LoVo (cell line): ENCODE measurements around the gene HLA-E.
A peak's percentile ranks its signal among the peaks of the same experiment; 100 is the strongest.
"Not testable (repeated sequence)": the region's sequence is repeated elsewhere in the genome, so short reads cannot be mapped to it uniquely, and the experiment has no call there.

Experiments used
- DNase-seq: peaks from one replicate; pipeline ENCODE4 v3.0.0-alpha.2; 2016; ENCODE audit warnings: low spot score

HLA-E gene

GRCh38 chr6:30489081-30490025 is at the start of gene HLA-E:
Gene HLA-E (plus strand): TSS chr6:30489509. CDS start chr6:30489532, 23 bp downstream.
- DNase-seq, result peak; percentile 97

DNA sequence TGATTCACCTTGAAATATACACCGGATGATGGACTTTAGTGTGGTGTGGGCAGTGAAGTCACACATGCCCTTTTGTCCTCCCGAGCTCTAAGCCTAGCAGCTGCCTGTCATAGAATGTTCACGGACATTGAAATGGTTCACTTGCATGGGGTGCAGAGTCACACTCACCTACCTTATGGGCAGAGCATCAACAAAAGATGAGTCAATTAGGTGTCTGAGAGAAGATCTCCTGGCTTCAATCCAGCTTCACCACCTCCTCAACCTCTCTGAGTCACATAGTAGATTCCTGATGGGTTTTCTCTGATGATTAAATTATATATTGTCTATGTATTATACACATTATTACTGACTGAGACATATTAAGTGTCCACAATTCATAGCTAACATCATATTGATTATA is 48.1 kb upstream of the HLA-E start:
- peak; percentile 6 for DNase-seq

GRCh38 chr6:30443657-30444450 is 45.5 kb upstream of the HLA-E start:
- no peak for DNase-seq

DNA sequence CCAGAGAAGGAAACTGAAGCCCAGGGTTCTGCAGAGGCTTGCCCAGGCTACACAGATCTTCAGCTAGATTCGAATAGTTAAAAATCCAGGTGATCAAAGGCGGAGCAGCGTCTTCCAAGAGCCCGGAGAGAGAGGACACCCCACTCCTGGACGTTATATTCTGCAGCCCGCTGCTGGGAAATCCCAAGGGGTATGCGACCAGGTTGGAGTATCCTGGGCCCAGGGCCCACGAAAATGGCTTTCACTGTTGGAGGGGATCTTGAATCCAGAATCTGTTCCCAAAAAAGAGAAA is 44.9 kb upstream of the HLA-E start:
- DNase-seq, result no peak

GRCh38 chr6:30446259-30446658 is 43.0 kb upstream of the HLA-E start:
- no peak for DNase-seq

DNA sequence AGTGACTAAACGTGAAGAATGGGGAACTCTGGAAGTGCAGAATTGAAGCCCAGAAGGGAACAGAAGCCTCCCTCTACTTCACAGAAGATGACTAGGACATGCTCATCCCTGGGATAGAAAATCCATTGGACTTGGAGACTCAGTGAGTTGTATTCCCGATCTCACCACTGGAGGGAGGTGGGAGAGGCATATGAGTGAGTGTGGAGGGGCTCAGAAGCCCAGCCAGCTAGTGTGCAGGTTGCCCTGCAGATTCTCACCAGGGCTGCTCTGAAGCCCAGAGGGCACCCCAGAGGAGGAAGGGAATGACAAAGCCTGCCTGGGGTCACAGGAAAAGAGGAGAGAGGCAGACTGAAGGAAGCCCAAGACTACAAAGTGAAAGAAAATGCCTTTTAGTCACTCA is 42.1 kb upstream of the HLA-E start:
- DNase-seq, result no peak

GRCh38 chr6:30450548-30450908 is 38.8 kb upstream of the HLA-E start:
- DNase-seq, result no peak

- DNase-seq, result no peak
These were observed 38.1 kb upstream of the HLA-E start for GRCh38 chr6:30450909-30451841.

DNA sequence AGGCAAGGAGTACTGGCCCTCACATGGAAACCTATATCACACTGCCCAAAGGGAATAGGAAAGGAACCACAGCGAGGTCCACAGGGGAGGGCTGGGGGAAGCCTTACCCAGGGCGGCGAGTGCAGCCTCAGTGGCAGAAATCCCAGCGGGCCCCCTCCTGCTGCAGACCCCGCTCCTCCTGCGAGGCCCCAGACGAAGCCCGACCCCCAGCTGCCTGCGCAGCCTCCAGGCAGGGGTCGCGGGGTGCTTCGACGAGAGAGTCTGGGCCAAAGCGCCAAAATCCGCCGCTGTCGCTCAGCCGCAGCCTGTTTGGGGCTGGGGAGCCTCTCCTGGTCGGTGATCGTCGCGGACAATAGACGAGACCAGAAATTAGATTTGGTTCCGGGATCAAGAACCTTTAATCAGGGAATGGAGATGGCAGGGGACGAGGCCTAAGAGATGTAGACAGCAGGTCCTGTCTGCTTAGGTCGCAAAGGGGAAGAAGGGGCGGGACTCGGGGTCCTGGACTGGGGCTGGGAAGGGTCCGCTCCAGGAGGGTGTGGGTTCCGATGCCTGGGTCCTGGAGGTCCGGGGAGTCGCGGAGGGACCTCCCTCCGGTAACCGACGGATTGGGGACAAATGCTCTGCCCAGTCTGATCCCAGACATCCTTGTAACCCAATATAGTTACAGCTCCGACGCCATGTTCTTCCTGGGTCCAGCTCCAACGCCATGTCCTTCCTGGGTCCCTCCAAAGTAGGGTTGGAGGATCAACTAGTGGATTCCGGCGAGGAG is 36.4 kb upstream of the HLA-E start:
- no peak for DNase-seq

- peak; percentile 69 for DNase-seq
These were observed 35.7 kb upstream of the HLA-E start for GRCh38 chr6:30453508-30454116.

- DNase-seq, result no peak
These were observed 30.2 kb upstream of the HLA-E start for GRCh38 chr6:30459145-30459544.

DNA sequence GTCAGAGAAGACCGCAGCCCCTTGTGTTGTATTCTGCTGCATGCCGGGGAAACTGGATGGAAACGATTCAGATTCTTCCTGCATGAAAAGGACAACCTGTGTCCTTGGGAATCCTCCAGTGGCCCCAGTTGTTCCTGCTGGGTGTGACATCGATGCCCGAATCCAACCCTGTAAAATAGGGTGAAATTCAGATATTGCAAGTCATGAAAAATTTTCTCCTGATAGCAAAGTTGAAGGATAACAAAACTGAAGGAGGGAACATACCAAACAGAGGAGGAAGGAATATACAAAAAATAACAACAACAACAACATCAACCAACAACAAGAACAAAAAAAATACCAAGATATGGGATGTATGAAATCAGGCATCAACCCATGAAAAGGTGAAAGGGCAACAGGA is 28.3 kb upstream of the HLA-E start:
- no peak for DNase-seq

DNA sequence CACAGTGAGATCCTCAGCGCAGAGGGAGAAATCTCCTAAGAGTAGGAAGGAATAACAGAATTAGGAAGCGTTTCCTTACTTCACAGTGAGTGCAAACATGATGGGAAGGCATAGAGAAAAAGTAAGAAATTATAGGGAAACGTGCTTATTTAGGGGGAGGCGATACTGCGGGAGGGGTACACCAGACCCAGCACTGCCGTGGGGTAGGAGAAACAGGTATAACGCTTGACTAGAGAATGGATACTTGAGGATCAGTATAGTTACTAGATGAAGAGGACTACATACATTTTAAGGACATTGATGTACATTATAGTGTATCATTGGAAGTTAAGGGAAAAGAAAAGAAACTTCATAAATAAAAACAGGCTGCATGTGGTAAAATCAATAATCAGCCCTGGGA is 26.8 kb upstream of the HLA-E start:
- DNase-seq, result no peak

DNA sequence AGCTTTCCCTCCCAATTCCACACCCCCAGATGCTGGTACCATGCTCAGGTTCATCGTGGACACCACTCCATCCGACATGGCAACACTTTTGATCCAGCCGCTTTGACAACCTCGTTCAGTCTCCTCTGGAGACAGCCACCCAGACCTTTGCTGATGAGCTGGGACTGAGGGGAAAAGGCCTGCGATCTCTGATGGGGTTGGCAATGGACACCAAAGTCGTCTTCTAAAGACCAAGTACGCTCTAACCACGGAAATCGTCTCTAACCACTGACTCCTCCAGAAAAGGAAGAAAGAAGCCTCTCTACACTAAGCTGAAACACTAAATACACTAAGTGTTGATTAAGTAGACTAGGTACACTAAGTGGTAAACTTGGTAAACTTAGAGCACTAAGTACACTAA is 26.1 kb upstream of the HLA-E start:
- no peak for DNase-seq

GRCh38 chr6:30463651-30464618 is 25.4 kb upstream of the HLA-E start:
- DNase-seq, result no peak

DNA sequence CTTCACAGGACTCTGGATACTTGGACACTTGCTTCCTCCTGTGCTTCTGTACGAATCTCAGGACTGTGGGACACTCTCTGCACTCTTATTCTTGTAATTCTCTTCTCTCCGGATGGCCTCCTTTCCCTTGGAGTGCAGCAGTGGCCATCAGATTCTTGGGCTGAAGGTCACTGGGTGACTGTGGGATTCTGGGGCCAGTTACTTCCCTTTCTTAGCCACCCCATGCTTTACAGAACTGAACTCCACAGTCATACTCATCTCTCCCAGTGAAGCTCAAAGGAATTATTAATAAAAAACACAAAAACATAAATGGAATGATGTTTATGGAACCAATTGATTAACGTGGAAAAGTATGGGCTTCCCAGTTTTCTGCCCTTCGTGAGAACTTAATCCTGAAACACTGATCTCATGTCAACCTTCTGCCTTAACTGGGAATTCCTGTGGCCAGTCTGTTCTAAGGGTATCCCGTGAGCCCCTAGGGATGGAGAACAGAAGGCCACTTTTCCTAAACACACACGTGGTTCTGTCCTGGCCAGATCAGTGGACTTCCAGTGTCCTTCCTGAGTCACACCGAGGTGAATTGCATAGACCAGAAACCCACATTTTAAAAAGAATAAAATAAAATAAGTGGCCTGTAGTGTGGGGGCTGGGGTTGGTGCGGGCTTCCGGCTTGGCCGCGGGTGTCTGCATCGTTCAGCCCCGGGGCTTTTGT is 23.6 kb upstream of the HLA-E start:
- no peak for DNase-seq

DNA sequence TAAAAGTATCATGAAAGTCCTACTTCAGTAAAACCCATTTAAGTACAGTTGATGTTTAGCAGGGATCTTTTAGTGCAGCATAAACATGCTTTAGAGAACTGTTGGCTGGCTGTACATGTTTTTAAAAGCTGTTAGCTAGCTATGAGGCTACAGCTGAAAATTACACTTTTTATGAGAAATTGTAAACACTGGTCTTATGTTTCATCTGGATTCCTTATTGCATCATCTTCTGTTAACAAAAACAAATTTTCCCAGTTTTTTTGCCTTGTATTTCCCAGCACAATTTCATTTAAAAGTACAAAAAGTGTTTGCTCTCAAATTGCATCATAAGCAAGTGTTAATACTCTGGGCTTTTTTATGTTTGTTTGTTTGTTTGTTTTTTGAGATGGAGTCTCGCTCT is 18.3 kb upstream of the HLA-E start:
- DNase-seq, result no peak

DNA sequence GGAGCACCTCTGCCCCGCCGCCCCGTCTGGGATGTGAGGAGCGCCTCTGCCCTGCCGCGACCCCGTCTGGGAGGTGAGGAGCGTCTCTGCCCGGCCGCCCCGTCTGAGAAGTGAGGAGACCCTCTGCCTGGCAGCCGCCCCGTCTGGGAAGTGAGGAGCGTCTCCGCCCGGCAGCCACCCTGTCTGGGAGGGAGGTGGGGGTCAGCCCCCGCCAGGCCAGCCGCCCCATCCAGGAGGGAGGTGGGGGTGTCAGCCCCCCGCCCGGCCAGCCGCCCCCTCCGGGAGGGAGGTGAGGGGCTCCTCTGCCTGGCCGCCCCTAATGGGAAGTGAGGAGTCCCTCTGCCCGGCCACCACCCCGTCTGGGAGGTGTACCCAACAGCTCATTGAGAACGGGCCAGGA is 14.2 kb upstream of the HLA-E start:
- DNase-seq, result not testable (repeated sequence)

GRCh38 chr6:30480536-30481156 is 8.7 kb upstream of the HLA-E start:
- no peak for DNase-seq
